NCI-H1694 treated with DMSO at 0.1 percent for 48 hours (cell line): ENCODE results near the gene FUT8.
"Not testable (repeated sequence)": the region's sequence is repeated elsewhere in the genome, so short reads cannot be mapped to it uniquely, and the experiment has no call there.

ENCODE experiments used
- DNase-seq: peaks from one replicate; lab custom pipeline; 2025; lab: John Stamatoyannopoulos, UW

Gene FUT8

DNA sequence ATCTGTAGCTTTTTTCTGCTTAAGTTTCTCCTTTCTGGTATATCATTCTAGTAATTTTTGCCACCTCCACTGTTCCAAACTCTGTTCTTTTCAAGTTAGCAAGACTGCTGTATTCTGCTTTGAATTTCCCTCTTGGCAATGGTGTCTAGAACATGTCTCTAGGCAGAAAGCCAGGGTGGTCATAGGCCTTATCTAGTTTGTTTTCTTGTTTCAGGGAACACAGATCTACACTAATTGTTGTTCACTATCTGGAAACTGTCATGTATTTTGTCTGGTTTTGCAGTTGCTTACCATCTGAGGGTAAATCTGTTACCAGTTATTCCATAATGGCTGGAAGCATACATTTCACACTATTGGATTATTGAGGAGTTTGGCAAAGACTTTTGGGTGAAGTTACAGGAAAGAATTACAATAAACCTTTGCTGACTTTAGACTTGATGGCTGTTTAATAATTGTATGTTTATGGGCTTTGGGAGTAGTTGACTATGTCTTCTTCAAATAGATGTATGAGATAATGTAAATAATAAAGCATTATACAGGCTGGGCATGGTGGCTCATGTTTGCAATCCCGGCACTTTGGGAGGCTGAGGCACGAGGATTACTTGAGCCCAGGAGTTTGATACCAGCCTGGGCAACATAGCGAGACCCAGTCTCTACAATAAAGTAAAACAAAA, 41.4 kb downstream of the FUT8 start:
- no peak for DNase-seq

DNA sequence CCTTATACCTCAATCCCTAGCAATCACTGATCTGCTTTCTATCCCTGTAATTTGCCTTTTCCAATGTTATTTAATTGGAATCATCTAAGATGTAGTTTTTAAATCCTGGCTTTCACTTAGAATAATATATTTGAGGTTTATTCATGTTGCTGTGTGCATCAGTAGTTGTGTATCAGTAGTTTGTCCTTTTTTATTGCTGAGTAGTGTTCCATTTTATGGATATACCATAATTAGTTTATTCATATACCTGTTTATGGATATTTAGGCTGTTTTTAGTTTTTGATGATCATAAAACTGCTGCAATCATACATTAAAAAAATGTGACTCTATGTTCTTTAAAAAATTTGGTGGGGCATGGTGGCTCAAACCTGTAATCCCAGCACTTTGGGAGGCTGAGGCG, 43.7 kb downstream of the FUT8 start:
- DNase-seq: no peak

DNA sequence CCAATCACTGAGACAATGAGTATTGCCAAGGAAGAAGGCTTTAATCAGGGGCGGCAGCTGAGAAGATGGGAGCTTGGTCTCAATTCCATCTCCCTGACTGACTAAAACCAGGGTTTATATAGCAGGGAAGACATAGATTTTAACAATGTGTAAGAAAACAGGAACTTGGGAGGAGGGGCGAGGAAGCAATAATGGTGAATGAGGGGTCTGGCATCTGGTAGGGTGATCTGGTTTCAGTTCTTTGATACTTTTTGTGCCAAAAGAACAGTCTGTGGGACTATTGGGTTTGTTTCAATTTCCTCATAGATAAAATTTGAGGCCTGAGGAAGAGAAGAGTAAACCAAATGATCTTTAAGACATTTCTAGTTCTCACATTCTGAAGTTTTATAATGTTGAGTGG, 49.2 kb downstream of the FUT8 start:
- no peak for DNase-seq

DNA sequence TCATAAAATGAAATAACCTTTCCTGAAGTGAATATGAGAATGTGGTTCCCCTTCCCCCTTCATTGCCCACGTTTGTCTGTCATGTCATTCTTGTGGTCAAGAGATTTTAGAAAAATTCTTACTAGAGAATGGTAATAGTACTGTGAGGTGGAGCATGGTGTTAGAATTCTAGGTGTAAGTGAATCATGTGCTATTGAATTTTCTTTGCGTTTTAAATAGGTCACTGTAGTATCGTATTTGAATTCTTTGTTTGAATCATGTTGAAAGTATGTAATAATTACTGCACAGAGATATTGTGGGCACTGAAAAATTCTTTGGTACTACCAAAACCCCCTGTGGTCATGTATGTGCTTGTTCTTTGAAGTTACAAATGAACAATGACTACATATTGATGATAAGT, 49.9 kb downstream of the FUT8 start:
- DNase-seq: no peak

- DNase-seq: no peak
These were observed 53.1 kb downstream of the FUT8 start for GRCh38 chr14:65465584-65465983.

DNA sequence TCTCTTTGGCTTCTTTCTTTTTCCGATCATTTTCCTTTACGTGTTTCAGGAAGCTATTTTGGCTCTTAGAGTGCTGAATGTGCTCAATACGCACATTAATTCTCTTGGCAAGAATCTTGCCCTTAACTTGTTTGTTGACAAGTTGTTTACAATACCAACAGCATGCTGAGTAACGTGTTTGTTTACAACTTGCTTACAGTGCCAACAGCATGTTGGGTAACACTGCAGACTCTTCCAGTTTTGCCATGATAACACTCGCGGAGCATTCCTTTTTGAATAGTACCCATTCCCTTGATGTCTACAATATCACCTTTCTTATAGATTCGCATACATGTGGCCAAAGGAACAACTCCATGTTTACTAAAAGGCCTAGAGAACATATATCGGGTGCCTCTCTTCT, 55.4 kb downstream of the FUT8 start:
- not testable (repeated sequence) for DNase-seq

DNA sequence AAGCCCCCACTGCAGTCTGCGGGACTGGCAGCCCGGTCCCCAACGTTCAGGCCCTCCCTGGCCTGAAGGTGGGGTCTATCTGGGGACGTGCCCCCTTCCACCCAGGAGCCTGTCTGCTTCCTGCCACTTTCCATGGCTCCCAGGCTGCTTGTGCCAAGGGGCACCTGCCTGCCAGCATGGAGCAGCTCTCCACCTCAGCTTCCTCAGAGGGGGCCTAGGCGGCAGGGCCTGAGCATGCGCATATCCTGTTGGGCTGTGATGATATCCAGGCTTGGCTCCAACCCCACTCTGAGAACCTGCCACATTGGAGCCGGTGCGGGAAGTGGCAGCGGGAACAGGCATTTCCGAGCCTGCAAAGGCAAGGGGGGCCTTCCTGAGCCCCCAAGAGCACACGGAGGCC, 57.4 kb downstream of the FUT8 start:
- DNase-seq: no peak

GRCh38 chr14:65470404-65470880, 57.9 kb downstream of the FUT8 start:
- no peak for DNase-seq

GRCh38 chr14:65471038-65471878, 58.7 kb downstream of the FUT8 start:
- DNase-seq: no peak

- no peak for DNase-seq
These were observed 59.7 kb downstream of the FUT8 start for GRCh38 chr14:65472189-65472588.

DNA sequence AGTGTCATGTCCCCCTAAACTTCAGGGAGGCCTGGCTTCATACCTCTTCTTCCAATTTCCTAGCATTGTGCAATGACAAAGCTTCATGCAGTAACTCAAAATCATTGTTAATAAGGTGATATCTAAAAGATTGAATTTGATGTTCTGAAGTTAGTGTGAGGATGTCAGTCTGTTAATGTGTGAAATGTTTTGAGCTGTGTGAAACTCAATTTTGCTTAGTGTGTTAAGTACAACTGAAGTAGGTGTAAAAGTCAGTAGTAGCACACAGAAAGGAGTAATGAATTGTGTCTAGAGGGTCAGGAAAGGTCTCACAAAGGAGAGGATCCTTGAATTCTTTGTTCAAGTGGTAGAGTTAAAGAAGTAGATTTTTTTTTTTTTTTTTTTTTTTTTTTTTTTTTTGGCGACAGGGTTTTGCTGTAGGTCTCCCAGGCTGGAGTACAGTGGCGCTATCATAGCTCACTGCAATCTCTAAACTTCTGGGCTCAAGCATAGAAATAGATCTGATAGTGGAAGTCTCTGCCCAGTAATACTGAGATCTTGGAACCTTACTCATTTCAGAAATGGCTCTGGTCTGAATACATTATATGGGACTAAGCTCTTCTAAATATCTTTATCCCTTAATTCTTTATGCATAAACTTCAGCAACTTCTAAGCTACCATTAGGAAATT, 63.9 kb downstream of the FUT8 start:
- DNase-seq: no peak

- no peak for DNase-seq
These were observed 64.4 kb downstream of the FUT8 start for GRCh38 chr14:65476942-65477318.

- no peak for DNase-seq
These were observed 65.5 kb downstream of the FUT8 start for GRCh38 chr14:65478017-65478416.

GRCh38 chr14:65478596-65478995, 66.1 kb downstream of the FUT8 start:
- no peak for DNase-seq

GRCh38 chr14:65479386-65479785, 66.9 kb downstream of the FUT8 start:
- no peak for DNase-seq

DNA sequence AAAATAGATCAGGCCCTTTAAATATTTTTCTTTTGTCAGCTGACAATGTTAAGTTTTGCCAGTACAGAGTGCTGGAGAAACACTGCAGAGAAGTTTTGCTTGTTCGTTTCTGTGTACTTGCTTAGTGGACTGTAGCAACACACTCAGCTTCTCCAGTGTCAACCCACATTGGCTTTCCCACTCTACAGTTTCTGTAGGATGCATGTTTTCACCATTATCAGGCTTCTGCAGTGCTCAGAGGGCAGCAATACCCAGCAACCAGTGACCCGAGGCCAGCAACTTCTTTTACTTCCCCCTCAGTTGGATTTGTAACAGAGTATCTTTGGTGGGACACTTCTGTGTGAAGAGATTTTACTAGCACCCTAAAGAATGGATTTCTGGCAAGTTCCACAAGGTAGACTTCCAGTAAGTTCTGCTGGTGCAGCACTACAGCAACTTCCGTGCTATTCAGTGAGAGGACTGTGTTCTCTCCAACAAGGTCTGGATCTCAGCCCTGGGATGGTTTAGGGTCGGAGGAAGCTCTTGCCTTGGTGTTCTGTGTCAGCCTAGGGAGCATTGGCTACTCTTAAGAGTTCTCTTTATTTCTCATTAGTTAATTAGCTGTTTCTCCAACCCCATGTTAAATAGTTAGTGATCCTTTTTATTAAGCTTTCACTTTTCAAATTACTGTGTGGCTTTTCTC, 70.4 kb downstream of the FUT8 start:
- DNase-seq: no peak

DNA sequence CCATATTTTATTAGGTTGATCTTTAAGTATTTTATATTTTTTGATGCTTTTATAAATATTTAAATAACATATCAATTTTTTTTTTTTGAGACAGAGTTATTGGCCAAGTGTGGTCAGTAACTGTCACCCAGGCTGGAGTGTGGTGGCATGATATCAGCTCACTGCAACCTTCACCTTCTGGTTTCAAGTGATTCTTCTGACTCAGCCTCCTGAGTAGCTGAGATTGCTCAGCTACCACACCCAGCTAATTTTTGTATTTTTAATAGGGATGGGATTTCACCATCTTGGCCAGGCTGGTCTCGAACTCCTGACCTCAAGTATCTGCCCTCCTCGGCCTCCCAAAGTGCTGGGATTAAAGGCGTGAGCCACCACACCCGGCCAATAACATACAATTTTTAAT, 71.1 kb downstream of the FUT8 start:
- DNase-seq: no peak

DNA sequence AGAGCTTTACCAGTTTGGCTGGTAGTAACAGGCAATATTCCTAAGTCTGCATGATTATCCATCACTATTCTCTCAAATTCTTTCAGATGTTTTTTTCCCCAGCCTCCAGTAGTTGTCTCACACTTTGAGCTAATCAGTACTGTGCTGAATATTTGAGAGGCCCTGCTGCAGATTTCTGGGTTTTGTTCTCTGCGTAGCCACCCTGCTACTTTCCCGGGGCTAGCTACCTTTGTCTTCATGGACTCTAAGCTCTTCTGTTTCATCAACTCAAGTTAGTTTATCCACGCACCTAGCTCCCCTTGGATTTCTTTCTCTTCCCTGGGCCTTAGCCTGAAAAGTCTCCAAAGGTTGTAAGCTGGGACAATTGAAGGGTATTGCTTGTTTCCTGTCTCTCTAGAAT, 73.0 kb downstream of the FUT8 start:
- no peak for DNase-seq

DNA sequence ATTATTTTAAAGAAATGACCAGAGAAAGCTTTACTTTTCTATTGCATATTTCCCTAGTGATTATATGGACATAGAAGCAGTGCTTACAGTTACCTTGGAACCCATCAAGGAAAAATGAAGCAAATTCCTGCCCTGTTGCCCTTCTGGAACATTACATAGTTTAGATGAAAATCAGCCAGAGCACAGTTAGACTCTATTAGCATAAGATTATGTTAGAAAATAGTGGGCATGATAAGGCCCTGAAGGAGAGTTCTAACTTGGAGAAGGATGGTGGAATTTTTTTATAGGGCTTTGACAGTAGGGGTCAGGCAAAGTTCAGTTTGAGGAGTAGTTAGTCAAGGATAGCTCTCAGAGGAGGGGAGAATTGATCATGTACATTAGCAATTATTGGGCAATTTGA, 74.3 kb downstream of the FUT8 start:
- no peak for DNase-seq

DNA sequence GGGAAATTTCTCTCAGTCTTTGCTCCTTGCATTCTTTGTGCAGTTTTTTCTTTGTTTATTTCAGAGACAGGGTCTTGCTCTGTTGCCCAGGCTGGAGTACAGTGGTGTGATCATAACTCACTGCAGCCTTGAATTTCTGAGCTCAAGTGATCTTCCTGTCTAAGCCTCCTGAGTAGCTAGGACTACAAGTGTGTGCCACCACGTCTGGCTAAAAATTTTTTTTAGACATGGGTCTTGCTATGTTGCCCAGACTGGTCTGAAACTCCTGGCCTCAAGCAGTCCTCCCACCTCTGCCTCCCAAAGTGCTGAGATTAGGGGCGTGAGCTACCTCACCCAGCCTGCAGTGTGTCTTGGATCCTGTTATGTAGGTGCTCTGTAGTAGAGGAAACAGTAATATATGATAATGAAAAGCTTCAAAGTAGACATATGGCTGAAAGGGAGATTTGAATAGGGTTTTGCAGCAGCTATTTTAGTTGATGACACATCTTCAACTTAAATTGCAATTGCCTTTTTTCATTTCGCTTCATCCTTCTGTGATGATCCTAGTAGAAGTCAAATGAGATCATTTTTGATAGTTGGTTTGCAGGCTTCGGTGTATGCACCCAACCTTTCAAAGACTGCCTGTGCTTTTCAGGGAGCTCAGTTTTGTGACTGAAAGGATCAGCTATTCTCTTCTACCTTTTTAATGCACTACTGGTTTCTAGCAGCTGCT, 75.4 kb downstream of the FUT8 start:
- no peak for DNase-seq

DNA sequence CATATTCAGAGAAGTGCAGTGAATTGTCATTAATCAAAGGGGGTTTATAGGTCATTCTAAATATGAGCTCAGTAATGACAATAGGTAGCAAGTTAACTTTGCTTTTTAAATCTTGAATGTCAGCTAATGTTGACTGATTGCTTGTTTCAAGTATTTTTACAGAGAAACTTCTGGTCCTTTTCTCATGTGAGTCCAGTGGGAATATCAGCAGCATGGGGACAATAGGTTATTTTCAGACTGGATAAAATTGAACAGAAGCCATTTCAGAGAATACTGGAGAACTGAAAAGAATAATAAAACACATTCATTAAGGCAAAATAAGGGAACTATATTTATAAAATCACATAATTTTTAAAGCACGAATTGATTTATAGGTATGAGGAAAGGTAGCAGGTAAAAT, 78.7 kb downstream of the FUT8 start:
- DNase-seq: no peak

DNA sequence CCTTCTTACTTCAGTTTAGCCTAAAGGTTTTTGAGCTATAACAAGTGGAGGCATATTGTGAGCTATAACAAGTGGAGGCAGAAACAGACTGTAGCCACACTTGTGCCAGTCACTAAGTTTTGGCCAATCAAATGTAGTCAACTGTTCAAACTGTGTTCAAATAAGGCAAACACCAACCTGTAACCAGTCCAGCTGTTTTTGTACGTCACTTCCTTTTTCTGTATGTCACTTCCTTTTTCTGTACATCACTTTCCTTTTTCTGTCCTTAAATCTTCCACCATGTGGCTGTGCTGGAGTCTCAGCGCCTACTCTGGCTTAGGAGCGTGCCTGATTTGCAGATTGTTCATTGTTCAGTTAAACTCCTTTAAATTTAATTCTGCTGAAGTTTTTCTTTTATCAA, 79.7 kb downstream of the FUT8 start:
- no peak for DNase-seq
